Stimulated activated CD4-positive, alpha-beta T cell treated with anti-CD3 and anti-CD28 coated beads, TNF-alpha, amount 100 ng/mL, for 1 hour (primary cell): ENCODE results near the gene DACH1.

Source experiments
- DNase-seq, 3 donors: peaks; one replicate each; pipeline ENCODE4 v3.0.0-alpha.2; 2020; ENCODE audit warnings: low read depth in 3 of 3, low spot score in 1 of 3

The DACH1 gene

DNA sequence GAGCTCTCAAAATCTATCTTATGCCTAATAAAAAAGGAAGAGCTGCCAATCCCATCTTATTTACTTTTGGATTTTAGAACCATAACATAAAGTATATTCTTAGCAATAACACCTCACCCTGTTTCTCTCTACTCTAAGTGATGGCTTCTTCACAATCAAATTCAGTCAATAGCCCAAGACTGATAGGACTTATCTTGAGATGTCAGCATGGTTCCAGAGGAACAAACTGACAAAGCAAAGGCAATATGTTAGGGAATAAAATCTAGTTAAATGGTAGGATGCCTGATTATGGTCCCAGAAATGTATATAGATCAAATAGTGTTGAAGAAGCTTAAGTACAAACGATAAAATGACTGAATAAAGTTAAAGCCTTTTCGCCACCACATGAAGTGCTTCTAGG, 36.3 kb downstream of the DACH1 start:
- no peak for DNase-seq

DNA sequence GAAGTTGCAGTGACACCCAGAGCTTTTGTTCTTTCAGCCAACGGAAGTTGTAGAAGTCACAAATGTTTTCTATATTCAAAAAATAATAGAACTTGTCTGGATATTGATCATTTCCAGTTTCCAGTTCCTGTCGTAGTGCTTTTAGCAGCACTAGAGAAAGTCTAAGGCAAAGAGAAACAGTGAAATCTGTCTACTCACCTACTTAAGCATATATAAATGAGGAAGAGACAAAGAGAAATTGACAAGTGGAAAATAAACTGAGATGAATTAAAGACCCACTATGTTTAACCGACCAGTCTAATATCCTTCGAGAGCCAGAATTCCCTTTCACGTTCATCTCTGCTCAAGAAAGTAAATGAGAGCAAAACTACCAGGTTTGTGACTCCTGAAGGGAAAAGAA, 36.7 kb downstream of the DACH1 start:
- DNase-seq: no peak

GRCh38 chr13:71829547-71829946, 37.5 kb downstream of the DACH1 start:
- no peak for DNase-seq

DNA sequence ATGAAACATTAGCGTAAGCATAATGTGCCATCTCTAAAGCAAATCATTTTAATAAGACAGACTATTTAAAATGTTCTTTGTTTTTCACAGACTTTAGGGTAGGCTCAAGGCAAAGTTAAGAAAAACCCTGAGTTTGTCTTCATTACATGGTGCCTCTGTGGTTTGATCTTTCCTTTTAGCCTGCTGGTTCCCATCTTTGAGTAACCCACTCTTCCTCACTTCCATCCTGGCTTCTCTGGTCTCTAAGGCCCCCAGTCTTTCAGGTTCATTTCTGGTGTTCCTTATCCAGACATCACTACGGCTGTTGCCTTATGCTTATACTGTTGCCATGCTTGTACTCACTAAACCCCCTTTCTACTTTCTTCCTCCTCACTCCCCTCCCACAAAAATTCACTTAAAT, 38.4 kb downstream of the DACH1 start:
- DNase-seq: no peak

DNA sequence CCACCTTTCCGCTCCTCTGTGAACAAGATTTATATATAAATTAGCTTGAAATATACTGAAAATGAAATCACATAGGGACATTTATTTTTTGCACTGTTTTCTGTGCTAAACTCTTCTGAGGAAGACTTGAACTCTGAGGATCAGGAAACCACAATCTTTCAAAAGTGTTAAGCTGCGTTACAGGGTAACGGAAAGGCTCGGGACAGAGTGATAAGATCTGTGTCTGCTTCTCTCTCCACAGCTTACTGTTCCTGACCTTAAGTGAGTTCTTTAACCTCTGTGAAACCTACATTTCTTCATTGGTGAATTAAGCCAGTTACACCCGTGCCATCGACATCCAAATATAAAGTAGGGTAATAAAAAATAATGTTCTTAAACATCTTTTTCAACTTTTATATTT, 38.9 kb downstream of the DACH1 start:
- DNase-seq: no peak

DNA sequence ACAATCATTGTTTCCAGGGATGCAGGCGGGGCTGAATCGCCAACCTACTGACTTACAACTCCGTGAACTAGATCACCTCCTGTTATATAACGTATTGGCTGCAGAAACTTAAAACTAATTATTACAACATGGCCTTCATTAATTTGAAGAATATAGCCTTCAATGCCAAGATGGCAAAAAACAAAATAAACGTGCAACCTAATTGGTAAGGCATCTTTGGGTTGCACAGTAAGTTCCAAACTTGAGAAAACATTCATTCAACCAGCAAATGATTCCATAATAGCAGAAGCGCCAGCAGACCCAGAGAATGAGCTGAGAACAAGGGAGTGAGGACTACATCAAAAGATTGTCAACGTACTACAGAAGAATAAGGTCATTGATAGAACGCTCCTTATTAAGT, 39.8 kb downstream of the DACH1 start:
- no peak for DNase-seq

DNA sequence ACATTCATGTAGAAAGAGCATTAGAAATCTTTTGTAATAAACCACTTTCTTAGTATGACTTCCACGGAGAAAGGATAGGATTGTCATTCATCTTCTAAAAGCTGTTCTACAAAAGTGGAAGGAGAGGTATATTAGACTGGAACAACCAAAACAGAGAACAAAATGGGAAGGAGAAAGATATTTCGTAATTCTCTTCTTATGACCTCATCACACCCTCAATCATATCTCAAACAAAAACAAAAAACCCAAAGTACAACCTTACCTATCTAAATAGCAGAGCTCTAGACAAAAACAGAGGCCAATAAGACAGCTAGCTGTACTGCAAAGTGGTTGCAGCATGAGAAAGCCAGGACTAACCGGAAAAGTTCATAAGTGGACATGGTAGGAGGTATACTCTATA, 46.3 kb downstream of the DACH1 start:
- no peak for DNase-seq

- no peak for DNase-seq
Measured at GRCh38 chr13:71817335-71817734, 49.7 kb downstream of the DACH1 start.

DNA sequence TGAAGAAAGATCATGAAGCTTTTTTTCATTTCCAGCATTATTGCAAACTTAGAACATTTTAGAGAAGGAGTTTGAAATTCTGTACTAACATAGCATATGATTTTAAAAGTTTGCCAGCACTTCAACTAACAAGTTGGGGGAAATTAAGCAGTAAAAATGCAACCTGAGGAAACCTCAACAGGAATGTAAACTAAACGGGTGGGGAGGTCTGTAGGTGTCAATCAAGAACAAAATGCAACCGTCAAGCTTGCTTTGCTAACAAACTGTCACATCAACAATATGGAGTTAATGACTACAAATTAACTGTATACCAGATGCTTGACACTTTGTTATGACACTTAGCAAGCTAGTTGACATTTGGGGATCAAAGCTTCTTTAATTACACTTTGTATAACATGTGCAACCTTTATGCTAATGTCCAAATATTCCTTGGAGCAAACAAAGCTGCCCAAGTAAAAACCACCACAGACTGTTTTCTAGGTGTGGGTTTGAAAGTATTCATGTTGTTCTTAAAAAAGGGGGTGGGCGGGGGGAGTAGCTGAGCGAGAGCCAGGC, 52.1 kb downstream of the DACH1 start:
- no peak for DNase-seq

DNA sequence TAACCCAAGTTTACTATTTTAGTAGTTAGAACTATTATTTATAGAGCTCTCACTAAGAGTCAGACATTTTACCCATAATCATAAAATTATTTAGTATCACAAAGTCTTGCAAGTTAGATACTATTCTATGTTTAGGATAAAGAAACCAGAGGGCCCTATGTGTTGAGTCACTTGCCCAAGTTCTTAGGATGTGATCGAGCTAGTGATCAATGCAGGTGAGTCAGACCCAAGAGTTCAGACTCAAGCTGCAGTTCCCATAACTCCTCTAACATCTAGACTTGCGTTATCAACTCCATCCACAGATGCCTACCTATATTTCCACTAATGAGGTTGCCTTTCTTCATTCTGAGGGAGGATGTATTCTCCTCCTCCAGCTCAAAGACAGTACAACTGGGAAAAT, 53.8 kb downstream of the DACH1 start:
- no peak for DNase-seq

GRCh38 chr13:71811344-71811743, 55.7 kb downstream of the DACH1 start:
- DNase-seq: no peak

DNA sequence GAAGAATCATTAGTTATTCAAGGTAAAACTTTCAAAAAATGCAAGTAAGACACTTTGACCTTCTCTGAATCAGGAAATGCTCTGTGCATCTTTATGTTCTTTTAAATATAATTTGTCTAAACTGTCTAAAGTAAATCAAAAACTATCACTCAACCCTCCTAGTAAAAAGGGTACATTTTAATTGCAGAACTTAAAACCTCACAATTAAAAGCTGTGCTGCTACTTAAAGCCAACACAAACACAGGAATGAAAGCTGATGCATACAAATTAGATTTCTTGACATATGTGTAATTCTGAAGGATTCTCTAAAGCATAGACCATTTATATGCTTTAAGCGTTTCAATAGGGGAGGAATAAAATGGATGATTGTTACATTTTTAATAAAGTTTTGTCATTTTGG, 58.3 kb downstream of the DACH1 start:
- DNase-seq: no peak

GRCh38 chr13:71806886-71807285, 60.1 kb downstream of the DACH1 start:
- DNase-seq: no peak

GRCh38 chr13:71803066-71803465, 63.9 kb downstream of the DACH1 start:
- no peak for DNase-seq

GRCh38 chr13:71801781-71802180, 65.2 kb downstream of the DACH1 start:
- DNase-seq: no peak

DNA sequence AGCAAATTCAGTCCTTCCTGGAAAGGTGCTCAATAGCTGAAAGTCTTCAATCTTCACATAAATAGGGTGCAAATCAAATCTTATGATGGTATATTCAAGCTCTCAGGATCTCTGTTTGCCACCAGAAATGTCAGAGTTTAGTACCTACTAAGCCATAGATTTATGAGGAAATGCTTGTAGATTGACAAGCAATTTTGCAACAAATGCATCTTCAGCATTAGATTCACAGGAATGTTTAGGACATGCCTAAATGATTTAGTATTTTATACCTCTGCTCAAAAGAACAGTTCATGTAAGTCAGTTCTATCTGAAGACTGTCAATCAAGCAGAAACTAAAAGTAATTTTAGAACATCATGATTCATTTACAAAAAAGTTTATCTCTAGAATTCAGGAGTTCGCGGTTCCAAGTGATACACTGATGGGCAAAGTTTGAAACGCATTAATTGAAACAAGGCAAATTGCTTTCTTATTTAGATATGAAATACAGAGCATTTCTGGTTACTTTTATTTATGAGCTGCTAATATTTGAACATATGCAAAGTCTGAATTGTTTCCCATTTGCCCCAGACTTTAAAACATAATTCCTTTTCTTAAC, 65.7 kb downstream of the DACH1 start:
- no peak for DNase-seq

DNA sequence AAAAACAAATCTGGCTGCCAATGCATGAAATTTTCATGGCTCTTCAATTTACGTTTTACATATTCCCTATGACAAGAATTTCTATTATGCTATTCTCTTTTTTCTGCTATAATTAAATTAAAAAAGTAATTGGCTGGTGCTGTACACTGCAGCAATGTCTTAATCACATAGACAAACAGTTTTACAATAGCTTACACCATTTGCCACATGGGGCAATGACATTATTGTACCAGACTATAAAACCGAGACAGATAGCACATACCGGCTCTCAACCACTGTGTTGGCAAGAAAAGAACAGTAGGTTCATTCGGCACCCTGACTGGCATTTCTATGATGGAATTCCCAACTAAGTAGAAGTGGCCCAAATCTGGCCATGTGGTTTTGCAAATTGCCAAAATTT, 67.7 kb downstream of the DACH1 start:
- DNase-seq: no peak

GRCh38 chr13:71798707-71799106, 68.3 kb downstream of the DACH1 start:
- no peak for DNase-seq

- no peak for DNase-seq
Measured at GRCh38 chr13:71797517-71797916, 69.5 kb downstream of the DACH1 start.

- no peak for DNase-seq
Measured at GRCh38 chr13:71789693-71790329, 77.2 kb downstream of the DACH1 start.

- DNase-seq: no peak
Measured at GRCh38 chr13:71789037-71789436, 78.0 kb downstream of the DACH1 start.

GRCh38 chr13:71787414-71787813, 79.6 kb downstream of the DACH1 start:
- DNase-seq: no peak

DNA sequence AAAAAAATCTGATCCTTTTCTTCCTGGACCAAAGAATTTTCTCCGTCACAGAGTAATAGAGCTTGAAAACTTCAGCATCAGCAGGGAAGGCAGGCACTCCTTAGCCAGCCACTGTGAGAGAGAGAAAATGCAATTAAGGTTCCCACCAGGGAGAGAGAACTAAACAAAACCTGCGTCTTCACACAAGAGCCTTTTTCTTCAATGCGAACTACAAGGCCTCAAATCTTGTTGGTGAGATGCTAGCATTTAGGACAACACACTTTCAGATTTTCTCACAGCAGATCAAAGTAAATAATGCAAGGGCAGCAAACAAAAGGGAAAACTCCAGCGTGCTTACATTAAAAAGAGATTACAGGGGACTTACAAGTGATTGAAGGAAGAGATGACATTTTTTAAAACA, 80.1 kb downstream of the DACH1 start:
- DNase-seq: no peak
